Neural cell (in vitro differentiated cells): ENCODE results near the gene ZNF578.
"Not testable (repeated sequence)": the region's sequence is repeated elsewhere in the genome, so short reads cannot be mapped to it uniquely, and the experiment has no call there.

Experiments
- TAF1 ChIP-seq: IDR thresholded peaks from 2 replicates; pipeline ENCODE4 v1.6.1; 2012; ENCODE audit warnings: low read depth
- TF ChIP-seq, protein P1 (sequence below): fragments of 450-650 bp; IDR thresholded peaks from 2 replicates; pipeline ENCODE4 v1.5.1; 2014; ENCODE audit warnings: antibody characterized with exemption, mild to moderate bottlenecking, moderate library complexity; ENCODE audit not compliant: poor library complexity, severe bottlenecking

GRCh38 chr19:52484111-52484743 is 30.9 kb downstream of the ZNF578 start:
- TF ChIP-seq, protein P1, sequence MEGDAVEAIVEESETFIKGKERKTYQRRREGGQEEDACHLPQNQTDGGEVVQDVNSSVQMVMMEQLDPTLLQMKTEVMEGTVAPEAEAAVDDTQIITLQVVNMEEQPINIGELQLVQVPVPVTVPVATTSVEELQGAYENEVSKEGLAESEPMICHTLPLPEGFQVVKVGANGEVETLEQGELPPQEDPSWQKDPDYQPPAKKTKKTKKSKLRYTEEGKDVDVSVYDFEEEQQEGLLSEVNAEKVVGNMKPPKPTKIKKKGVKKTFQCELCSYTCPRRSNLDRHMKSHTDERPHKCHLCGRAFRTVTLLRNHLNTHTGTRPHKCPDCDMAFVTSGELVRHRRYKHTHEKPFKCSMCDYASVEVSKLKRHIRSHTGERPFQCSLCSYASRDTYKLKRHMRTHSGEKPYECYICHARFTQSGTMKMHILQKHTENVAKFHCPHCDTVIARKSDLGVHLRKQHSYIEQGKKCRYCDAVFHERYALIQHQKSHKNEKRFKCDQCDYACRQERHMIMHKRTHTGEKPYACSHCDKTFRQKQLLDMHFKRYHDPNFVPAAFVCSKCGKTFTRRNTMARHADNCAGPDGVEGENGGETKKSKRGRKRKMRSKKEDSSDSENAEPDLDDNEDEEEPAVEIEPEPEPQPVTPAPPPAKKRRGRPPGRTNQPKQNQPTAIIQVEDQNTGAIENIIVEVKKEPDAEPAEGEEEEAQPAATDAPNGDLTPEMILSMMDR, result not testable (repeated sequence)
- not testable (repeated sequence) for TF ChIP-seq TAF1
